GM23338 (cell line): ENCODE measurements around the gene ADCY7. TPM values are rescaled to one million over a fixed set of nuclear protein-coding genes. Genes with fewer than 3 reads are reported as not detected.

Source experiments
- microRNA-seq: library from miRNA; unstranded; fragments of <30 nt; microRNA quantifications from one replicate; pipeline ENCODE4, GENCODE V29; 2017
- polyA plus RNA-seq: library from polyadenylated mRNA; unstranded; fragments of >200 nt; fragmentation: Nextera tagmentation; extraction: Ambion mirVana; gene quantifications from 2 replicates; pipeline ENCODE4 v1.2.1, GENCODE V29; 2016
- small RNA-seq: library from RNA; depleted of rRNA; stranded (forward); fragments of <200 nt; gene quantifications from one replicate; pipeline ENCODE3, GENCODE V24; 2014; ENCODE audit warnings: low replicate concordance
- total RNA-seq: library from RNA; depleted of rRNA; stranded (reverse); fragments of >200 nt; shearing (Covaris generic); gene quantifications from 2 replicates; pipeline ENCODE4 v1.2.3, GENCODE V29; 2014; rRNA removed

ADCY7 gene
- total and polyA plus RNA-seq, 2 experiments from 2014 or later: 2.4 to 10.5 TPM

Small RNA genes lying within 50 kb of the gene (microRNA-seq; reads per million reads assigned to microRNA genes)
- not detected for gene MIR6771

Small RNA genes lying within 50 kb of the gene (small RNA-seq; reads per million reads assigned to genes)
- not detected for gene MIR6771

Other genes with a start within 250 kb of the ADCY7 start
- 19.1 and 30.3 TPM in 2 replicates for gene CNEP1R1, start 241.3 kb upstream of the ADCY7 start, total RNA-seq
- gene CNEP1R1, start 241.3 kb upstream of the ADCY7 start, polyA plus RNA-seq: 11.8 and 13.8 TPM in 2 replicates
- gene HEATR3, start 200.6 kb upstream of the ADCY7 start, total RNA-seq: 29.9 and 35.0 TPM in 2 replicates
- 7.5 and 8.0 TPM in 2 replicates for gene HEATR3, start 200.6 kb upstream of the ADCY7 start, polyA plus RNA-seq
- 18.3 and 21.3 TPM in 2 replicates for gene TENT4B, start 113.2 kb upstream of the ADCY7 start, total RNA-seq
- gene TENT4B, start 113.2 kb upstream of the ADCY7 start, polyA plus RNA-seq: 16.7 and 17.6 TPM in 2 replicates
- gene BRD7, start 102.4 kb downstream of the ADCY7 start, total RNA-seq: 86.0 and 93.0 TPM in 2 replicates
- gene BRD7, start 102.4 kb downstream of the ADCY7 start, polyA plus RNA-seq: 149 and 211 TPM in 2 replicates